Spleen (tissue), 11 donors: Measurements from ENCODE around the gene LEFTY2. TPM values are rescaled to one million over a fixed set of nuclear protein-coding genes. Genes with fewer than 3 reads are reported as not detected.

Experiments
- DNase-seq: peaks from one replicate; pipeline ENCODE4 v3.0.0-alpha.2; 2020
- H3K27ac ChIP-seq, 8 donors: fragments of 200-600 bp; sonication (generic) in 7 of 8; 1 replicate in 4 of 8; 2 replicates in 4 of 8; pipeline versions ENCODE4 v1.5.0 to v1.8.0; 2016 to 2021; ENCODE audit warnings: inconsistent platforms in 4 of 8, mild to moderate bottlenecking in 4 of 8, moderate library complexity in 1 of 8
- H3K27me3 ChIP-seq, 7 donors: fragments of 200-600 bp; sonication (generic) in 6 of 7; replicated peaks in 1 of 7; 1 replicate in 4 of 7; 2 replicates in 3 of 7; pipeline versions ENCODE4 v1.5.0 to v1.8.0; 2016 to 2021; ENCODE audit warnings: inconsistent platforms in 3 of 7, mild to moderate bottlenecking in 1 of 7
- H3K36me3 ChIP-seq, 6 donors: fragments of 200-600 bp; sonication (generic) in 5 of 6; 1 replicate in 4 of 6; 2 replicates in 2 of 6; pipeline versions ENCODE4 v1.5.0 to v1.8.0; 2016 to 2021; ENCODE audit warnings: inconsistent platforms in 2 of 6
- H3K4me1 ChIP-seq, 6 donors: fragments of 200-600 bp; sonication (generic) in 5 of 6; 1 replicate in 3 of 6; 2 replicates in 3 of 6; pipeline versions ENCODE4 v1.5.0 to v1.8.0; 2016 to 2021; ENCODE audit warnings: inconsistent platforms in 3 of 6
- H3K4me3 ChIP-seq, 8 donors: fragments of 200-600 bp; sonication (generic) in 7 of 8; 1 replicate in 4 of 8; 2 replicates in 4 of 8; pipeline versions ENCODE4 v1.5.0 to v1.8.0; 2016 to 2021; ENCODE audit warnings: inconsistent platforms in 4 of 8, mild to moderate bottlenecking in 4 of 8, moderate library complexity in 2 of 8
- H3K9me3 ChIP-seq, 8 donors: fragments of 200-600 bp; sonication (generic) in 7 of 8; 1 replicate in 4 of 8; 2 replicates in 4 of 8; pipeline versions ENCODE4 v1.5.0 to v1.8.0; 2016 to 2021; ENCODE audit warnings: inconsistent platforms in 4 of 8
- CTCF ChIP-seq, 11 experiments: fragments of 200-600 bp in 7 of 11; fragments of 450-650 bp in 4 of 11; sonication (generic) in 4 of 11; IDR thresholded peaks in 8 of 11; conservative IDR thresholded peaks in 3 of 11; 1 replicate in 7 of 11; 2 replicates in 4 of 11; pipeline versions ENCODE4 v1.4.0 to v1.8.0; 2016 to 2021; ENCODE audit warnings: antibody characterized with exemption in 11 of 11, inconsistent platforms in 4 of 11, mild to moderate bottlenecking in 1 of 11
- POLR2A ChIP-seq, 3 donors: fragments of 450-650 bp; IDR thresholded peaks; one replicate each; pipeline ENCODE4 v1.5.1; 2017; ENCODE audit warnings: antibody characterized with exemption in 3 of 3, mild to moderate bottlenecking in 1 of 3
- POLR2AphosphoS5 ChIP-seq, 3 donors: sonication (generic); formaldehyde crosslinking; IDR thresholded peaks; one replicate each; pipeline ENCODE4 v1.5.1; 2017; ENCODE audit warnings: antibody characterized with exemption in 3 of 3
- WGBS, 5 donors: extraction: QIAGEN DNeasy Blood & Tissue Kit in 3 of 5; methylation state at CpG; one replicate each; pipeline versions ENCODE4 v1.1.5 to v1.1.7; 2013 to 2018; 5-methylcytosine and 5-hydroxymethylcytosine counted together
- intact Hi-C: fragments of 100-400 bp; cut with DNase I; formaldehyde crosslinking; loops from one replicate; pipeline ENCODE4 v1.15.0; 2023; ENCODE audit warnings: low total_unique reads
- polyA plus RNA-seq, 3 donors: library from polyadenylated mRNA; stranded (reverse); fragments of 200-250 nt; gene quantifications; one replicate each; pipeline ENCODE4 v1.2.1, GENCODE V29; 2013
- total RNA-seq, 7 donors: library from RNA; depleted of rRNA in 3 of 7; stranded (reverse); fragments of >200 nt in 3 of 7; fragmentation: NEBNext Ultra II Directional in 4 of 7; extraction: Animal tissue kit (Norgen Biotek cat#: 25700) in 4 of 7; gene quantifications; one replicate each; pipeline versions ENCODE4 v1.1.0 to v1.2.1, GENCODE V29; 2016 to 2021
- donor health status: healthy with polysubstance abuse.
- donor health status: DM: no; HTN: no; CAD: no; lungs with moderate emphysema.
- donor health status: DM: no; HTN: no; CAD: no.
- donor health status: Bipolar disorder and iron deficiency.
- donor health status: healthy.
- donor health status: DM: no; HTN: no; CAD: no.
- donor health status: DM: yes; HTN: yes; CAD: no.

LEFTY2 gene
- total and polyA plus RNA-seq, 10 donors: 0.06 to 0.65 (median 0.36) TPM; not detected in 4

GRCh38 chr1:225961659-225962439 is 20.8 kb upstream of the LEFTY2 start:
- peak; percentile 17 for DNase-seq
- Histone ChIP-seq H3K27ac (no peak overlapping the region), H3K4me1 (peaks cover 0 to 7% (median 6%) of the 10 kb centered on the region in 6 donors), H3K4me3 (no peak overlapping the region), H3K36me3 (no peaks in the 10 kb centered on the region), H3K27me3 (peaks cover 0 to 15% (median 9%) of the 10 kb centered on the region in 7 donors), H3K9me3 (no peaks in the 10 kb centered on the region)
- intact Hi-C loops: no loop called here
- 75 to 82% (median 77%) methylated on average over 20 of the region's 20 CpGs for WGBS, 5 donors
- TF ChIP-seq CTCF (IDR thresholded peaks at IDR 0.05 in 8 of 11, conservative IDR thresholded peaks at IDR 0.05 in 3 of 11) (no peak), POLR2A (IDR thresholded peaks at IDR 0.05) (no peak), POLR2AphosphoS5 (IDR thresholded peaks at IDR 0.05) (no peak)

- WGBS, 5 donors: 60 to 88% (median 77%) methylated on average over 1 to 3 of the region's 3 CpGs
- H3K4me1 ChIP-seq: peaks cover 0 to 7% (median 6%) of the 10 kb centered on the region in 6 donors
- no peaks in the 10 kb centered on the region for H3K36me3 ChIP-seq
- intact Hi-C loops: no loop called here
- H3K27ac ChIP-seq: no peak overlapping the region
- no peaks in the 10 kb centered on the region for H3K9me3 ChIP-seq
- no peak for DNase-seq
- peaks cover 0 to 21% (median 9%) of the 10 kb centered on the region in 7 donors for H3K27me3 ChIP-seq
- TF ChIP-seq CTCF (IDR thresholded peaks at IDR 0.05 in 8 of 11, conservative IDR thresholded peaks at IDR 0.05 in 3 of 11): no peak
- TF ChIP-seq POLR2AphosphoS5 (IDR thresholded peaks at IDR 0.05): no peak
- no peak for TF ChIP-seq POLR2A (IDR thresholded peaks at IDR 0.05)
- no peak overlapping the region for H3K4me3 ChIP-seq
Observed at GRCh38 chr1:225958041-225958440, 17.0 kb upstream of the LEFTY2 start.

- no peak for DNase-seq
- no peaks in the 10 kb centered on the region for H3K9me3 ChIP-seq
- TF ChIP-seq POLR2AphosphoS5 (IDR thresholded peaks at IDR 0.05): no peak
- TF ChIP-seq POLR2A (IDR thresholded peaks at IDR 0.05): no peak
- no peak for TF ChIP-seq CTCF (IDR thresholded peaks at IDR 0.05 in 8 of 11, conservative IDR thresholded peaks at IDR 0.05 in 3 of 11)
- 67 to 88% (median 82%) methylated on average over 1 of the region's 1 CpG for WGBS, 5 donors
- no peak overlapping the region for H3K4me3 ChIP-seq
- no peaks in the 10 kb centered on the region for H3K4me1 ChIP-seq
- no peak overlapping the region for H3K27ac ChIP-seq
- intact Hi-C loops: no loop called here
- H3K27me3 ChIP-seq: peaks cover 0 to 26% (median 0%) of the 10 kb centered on the region in 7 donors
- no peaks in the 10 kb centered on the region for H3K36me3 ChIP-seq
Observed at GRCh38 chr1:225954753-225955152, 13.7 kb upstream of the LEFTY2 start.

- Histone ChIP-seq H3K36me3 (no peaks in the 10 kb centered on the region), H3K4me1 (no peaks in the 10 kb centered on the region), H3K4me3 (no peak overlapping the region), H3K9me3 (no peaks in the 10 kb centered on the region), H3K27ac (no peak overlapping the region), H3K27me3 (peaks cover 0 to 26% (median 0%) of the 10 kb centered on the region in 7 donors)
- DNase-seq: no peak
- TF ChIP-seq POLR2AphosphoS5 (IDR thresholded peaks at IDR 0.05): no peak
- intact Hi-C loops: no loop called here
- 89 to 95% (median 91%) methylated on average over 4 of the region's 4 CpGs for WGBS, 5 donors
Observed at GRCh38 chr1:225953315-225953714, 12.3 kb upstream of the LEFTY2 start.
